ENCODE data around the gene WASHC3. TPM values are rescaled to one million over a fixed set of nuclear protein-coding genes. Genes with fewer than 3 reads are reported as not detected.

Gene WASHC3
- total and polyA plus RNA-seq, 2 experiments from 2014 or later, result 59.8 to 66.8 TPM

DNA sequence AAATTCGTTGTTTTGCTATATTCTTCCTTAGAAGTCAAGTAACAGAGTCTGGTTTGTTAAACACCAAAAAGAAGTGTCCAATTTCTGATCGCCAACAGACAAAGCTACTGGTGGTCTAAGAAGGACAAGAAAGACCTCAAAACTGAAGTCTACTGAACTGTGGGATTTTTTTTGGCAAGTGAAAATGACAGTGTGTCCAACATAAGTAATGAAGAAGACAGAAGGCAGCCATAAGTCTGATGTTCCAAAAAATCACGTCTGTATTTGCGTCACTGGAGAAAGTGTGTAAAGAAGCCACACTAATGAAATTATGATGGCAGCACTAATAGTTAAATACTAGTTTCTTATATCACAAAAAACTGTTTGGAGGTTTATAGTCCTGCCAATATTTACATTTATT is 32.6 kb downstream of the WASHC3 start:
- H3K4me2 ChIP-seq, result no peak overlapping the region
- 96% methylated on average over 4 of the region's 4 CpGs for WGBS (ENCODE audit: low lambda C conversion rate, missing lambda C conversion rate)
- no peak for TF ChIP-seq EZH2 (IDR thresholded peaks at IDR 0.05; ENCODE audit: borderline replicate concordance)
- TF ChIP-seq, protein P1, sequence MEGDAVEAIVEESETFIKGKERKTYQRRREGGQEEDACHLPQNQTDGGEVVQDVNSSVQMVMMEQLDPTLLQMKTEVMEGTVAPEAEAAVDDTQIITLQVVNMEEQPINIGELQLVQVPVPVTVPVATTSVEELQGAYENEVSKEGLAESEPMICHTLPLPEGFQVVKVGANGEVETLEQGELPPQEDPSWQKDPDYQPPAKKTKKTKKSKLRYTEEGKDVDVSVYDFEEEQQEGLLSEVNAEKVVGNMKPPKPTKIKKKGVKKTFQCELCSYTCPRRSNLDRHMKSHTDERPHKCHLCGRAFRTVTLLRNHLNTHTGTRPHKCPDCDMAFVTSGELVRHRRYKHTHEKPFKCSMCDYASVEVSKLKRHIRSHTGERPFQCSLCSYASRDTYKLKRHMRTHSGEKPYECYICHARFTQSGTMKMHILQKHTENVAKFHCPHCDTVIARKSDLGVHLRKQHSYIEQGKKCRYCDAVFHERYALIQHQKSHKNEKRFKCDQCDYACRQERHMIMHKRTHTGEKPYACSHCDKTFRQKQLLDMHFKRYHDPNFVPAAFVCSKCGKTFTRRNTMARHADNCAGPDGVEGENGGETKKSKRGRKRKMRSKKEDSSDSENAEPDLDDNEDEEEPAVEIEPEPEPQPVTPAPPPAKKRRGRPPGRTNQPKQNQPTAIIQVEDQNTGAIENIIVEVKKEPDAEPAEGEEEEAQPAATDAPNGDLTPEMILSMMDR (IDR thresholded peaks at IDR 0.05; ENCODE audit: poor library complexity), result no peak
- TF ChIP-seq EZH2phosphoT487 (IDR thresholded peaks at IDR 0.05; ENCODE audit: low read depth, severe bottlenecking, unreplicated experiment), result no peak
- no peaks in the 10 kb centered on the region for H3K4me1 ChIP-seq (ENCODE audit: insufficient read depth)
- no peaks in the 10 kb centered on the region for H3K9me3 ChIP-seq (ENCODE audit: low read depth)
- H3K27ac ChIP-seq, result no peak overlapping the region
- H3K4me3 ChIP-seq, result no peak overlapping the region
- H3K9me2 ChIP-seq (replicated peaks; ENCODE audit: insufficient read depth), result no peaks in the 10 kb centered on the region
- H4K20me1 ChIP-seq (ENCODE audit: insufficient read depth, poor library complexity, severe bottlenecking), result no peaks in the 10 kb centered on the region
- H3K36me3 ChIP-seq (replicated peaks; ENCODE audit: insufficient read depth, low read depth), result no peaks in the 10 kb centered on the region
- H3K27me3 ChIP-seq, result no peaks in the 10 kb centered on the region
- DNase-seq (ENCODE audit: low spot score), result no peak
- no peak overlapping the region for H2AFZ ChIP-seq
- H3K79me2 ChIP-seq, result no peaks in the 10 kb centered on the region

DNA sequence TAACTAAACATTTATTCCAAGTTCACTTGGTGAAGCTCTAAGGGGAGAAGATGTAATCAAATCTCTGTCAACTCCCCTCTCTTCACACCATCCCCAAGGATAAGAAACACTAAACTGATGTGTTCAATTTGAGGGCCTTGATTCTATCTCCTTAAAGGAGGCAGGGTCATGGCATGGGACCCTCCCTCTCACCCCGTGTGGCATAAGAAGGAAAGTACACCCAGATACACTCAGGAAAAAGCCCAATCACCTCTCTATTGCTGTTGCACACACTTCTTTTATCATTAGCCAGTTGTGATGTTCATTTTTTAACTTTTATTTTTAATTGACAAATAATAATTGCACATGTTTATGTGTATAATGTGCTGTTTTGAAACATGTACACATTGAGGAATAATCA is 35.1 kb downstream of the WASHC3 start:
- H3K79me2 ChIP-seq, result no peaks in the 10 kb centered on the region
- H3K4me1 ChIP-seq (ENCODE audit: insufficient read depth), result peaks cover 5% of the 10 kb centered on the region
- no peaks in the 10 kb centered on the region for H3K36me3 ChIP-seq (replicated peaks; ENCODE audit: insufficient read depth, low read depth)
- no peak for TF ChIP-seq EZH2 (IDR thresholded peaks at IDR 0.05; ENCODE audit: borderline replicate concordance)
- no peak for TF ChIP-seq EZH2phosphoT487 (IDR thresholded peaks at IDR 0.05; ENCODE audit: low read depth, severe bottlenecking, unreplicated experiment)
- TF ChIP-seq, protein P1 (IDR thresholded peaks at IDR 0.05; ENCODE audit: poor library complexity), result no peak
- no peak for DNase-seq (ENCODE audit: low spot score)
- H3K27ac ChIP-seq, result no peak overlapping the region
- no peaks in the 10 kb centered on the region for H3K27me3 ChIP-seq
- H2AFZ ChIP-seq, result no peak overlapping the region
- no peak overlapping the region for H3K4me3 ChIP-seq
- H3K9me3 ChIP-seq (ENCODE audit: low read depth), result no peaks in the 10 kb centered on the region
- H4K20me1 ChIP-seq (ENCODE audit: insufficient read depth, poor library complexity, severe bottlenecking), result no peaks in the 10 kb centered on the region
- H3K4me2 ChIP-seq, result no peak overlapping the region
- WGBS (ENCODE audit: low lambda C conversion rate, missing lambda C conversion rate), result 42% methylated on average over 1 of the region's 1 CpG
- no peaks in the 10 kb centered on the region for H3K9me2 ChIP-seq (replicated peaks; ENCODE audit: insufficient read depth)

DNA sequence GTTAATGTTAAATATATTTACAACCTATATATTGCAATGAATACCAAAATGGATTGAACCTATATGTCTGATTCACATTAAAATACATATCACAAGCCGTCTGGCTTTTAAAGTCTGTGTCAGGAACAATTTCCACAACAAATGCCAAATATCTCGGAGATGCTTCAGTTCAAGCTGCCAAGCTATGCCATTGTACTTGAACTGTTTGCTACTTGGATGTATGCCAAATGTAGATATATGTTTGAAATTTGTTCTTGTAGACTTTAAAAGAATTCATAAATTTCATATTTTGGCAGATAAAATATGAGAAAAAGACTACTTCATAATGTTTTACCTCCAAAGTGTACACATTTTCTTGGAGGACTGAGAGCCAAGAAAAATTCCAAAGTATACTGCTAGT is 37.0 kb downstream of the WASHC3 start:
- Histone ChIP-seq H3K4me2 (no peak overlapping the region), H3K27ac (no peak overlapping the region), H3K9me3 (ENCODE audit: low read depth) (no peaks in the 10 kb centered on the region), H2AFZ (no peak overlapping the region), H3K36me3 (replicated peaks; ENCODE audit: insufficient read depth, low read depth) (no peaks in the 10 kb centered on the region), H3K79me2 (no peaks in the 10 kb centered on the region), H4K20me1 (ENCODE audit: insufficient read depth, poor library complexity, severe bottlenecking) (no peaks in the 10 kb centered on the region), H3K9me2 (replicated peaks; ENCODE audit: insufficient read depth) (no peaks in the 10 kb centered on the region), H3K4me1 (ENCODE audit: insufficient read depth) (peaks cover 9% of the 10 kb centered on the region), H3K4me3 (no peak overlapping the region), H3K27me3 (no peaks in the 10 kb centered on the region)
- TF ChIP-seq EZH2phosphoT487 (IDR thresholded peaks at IDR 0.05; ENCODE audit: low read depth, severe bottlenecking, unreplicated experiment), result no peak
- TF ChIP-seq, protein P1 (IDR thresholded peaks at IDR 0.05; ENCODE audit: poor library complexity), result no peak
- TF ChIP-seq EZH2 (IDR thresholded peaks at IDR 0.05; ENCODE audit: borderline replicate concordance), result no peak
- WGBS (ENCODE audit: low lambda C conversion rate, missing lambda C conversion rate), result 80% methylated on average over 2 of the region's 2 CpGs
- no peak for DNase-seq (ENCODE audit: low spot score)

Data from hepatocyte (in vitro differentiated cells).